GM12892 (cell line): ENCODE measurements around the gene MSANTD2.

ENCODE experiments used
- POLR2A ChIP-seq: IDR thresholded peaks from 2 replicates; pipeline ENCODE4 v1.6.1; 2011; ENCODE audit warnings: low read depth, low read length, control low read depth
- POLR2AphosphoS5 ChIP-seq: IDR thresholded peaks from 2 replicates; pipeline ENCODE4 v1.6.1; 2011; ENCODE audit warnings: low read depth, low read length, control low read depth

- TF ChIP-seq POLR2AphosphoS5 (no peak), POLR2A (no peak)
Observed at GRCh38 chr11:124753624-124754023, 46.6 kb downstream of the MSANTD2 start.
